Trophoblast cell (in vitro differentiated cells and primary cell): ENCODE measurements around the gene SLC38A9.
"Not testable (repeated sequence)": the region's sequence is repeated elsewhere in the genome, so short reads cannot be mapped to it uniquely, and the experiment has no call there.

ENCODE experiments used
- DNase-seq, 2 donors: peaks; one replicate each; pipeline ENCODE4 v3.0.0-alpha.2; 2016
- H2AFZ ChIP-seq: 2 replicates; pipeline ENCODE4 v1.6.1; 2013; ENCODE audit warnings: low read length, moderate library complexity, mild to moderate bottlenecking; ENCODE audit not compliant: insufficient read depth, poor library complexity
- H2AK5ac ChIP-seq: 2 replicates; pipeline ENCODE4 v1.6.1; 2013; ENCODE audit warnings: mild to moderate bottlenecking, low read length
- H2BK120ac ChIP-seq: 2 replicates; pipeline ENCODE4 v1.6.1; 2013; ENCODE audit warnings: low read length, mild to moderate bottlenecking, moderate library complexity; ENCODE audit not compliant: insufficient read depth, poor library complexity
- H2BK12ac ChIP-seq: 2 replicates; pipeline ENCODE4 v1.6.1; 2013; ENCODE audit warnings: mild to moderate bottlenecking, low read length, moderate library complexity
- H2BK5ac ChIP-seq: 2 replicates; pipeline ENCODE4 v1.6.1; 2013; ENCODE audit warnings: low read length, low read depth, moderate library complexity, mild to moderate bottlenecking; ENCODE audit not compliant: poor library complexity
- H3K14ac ChIP-seq: 2 replicates; pipeline ENCODE4 v1.6.1; 2013; ENCODE audit warnings: mild to moderate bottlenecking, low read length
- H3K18ac ChIP-seq: 2 replicates; pipeline ENCODE4 v1.6.1; 2013; ENCODE audit warnings: mild to moderate bottlenecking, low read length
- H3K23ac ChIP-seq: 2 replicates; pipeline ENCODE4 v1.6.1; 2013; ENCODE audit warnings: low read length
- H3K27ac ChIP-seq: 2 replicates; pipeline ENCODE4 v1.5.1; 2013; ENCODE audit warnings: low read depth, mild to moderate bottlenecking, inconsistent platforms, low read length, moderate library complexity
- H3K27me3 ChIP-seq: 2 replicates; pipeline ENCODE4 v1.6.1; 2013; ENCODE audit warnings: inconsistent platforms, mild to moderate bottlenecking, low read length, moderate library complexity; ENCODE audit not compliant: insufficient read depth
- H3K36me3 ChIP-seq, 2 experiments: 1 replicate in 1 of 2; 2 replicates in 1 of 2; pipeline ENCODE4 v1.6.1; 2013; ENCODE audit warnings: low read length in 2 of 2, mild to moderate bottlenecking in 2 of 2, moderate library complexity in 1 of 2; ENCODE audit not compliant: insufficient read depth in 2 of 2, control insufficient read depth in 1 of 2
- H3K4ac ChIP-seq: 2 replicates; pipeline ENCODE4 v1.6.1; 2013; ENCODE audit warnings: low read depth, mild to moderate bottlenecking, low read length, moderate library complexity
- H3K4me1 ChIP-seq, 2 experiments: 1 replicate in 1 of 2; 2 replicates in 1 of 2; pipeline ENCODE4 v1.6.1; 2013; ENCODE audit warnings: low read length in 2 of 2, mild to moderate bottlenecking in 2 of 2, moderate library complexity in 1 of 2; ENCODE audit not compliant: insufficient read depth in 2 of 2, control insufficient read depth in 1 of 2
- H3K4me2 ChIP-seq: 2 replicates; pipeline ENCODE4 v1.6.1; 2013; ENCODE audit warnings: inconsistent platforms, mild to moderate bottlenecking, low read length, moderate library complexity
- H3K4me3 ChIP-seq: 2 replicates; pipeline ENCODE4 v1.5.1; 2013; ENCODE audit warnings: mild to moderate bottlenecking, low read depth, low read length, inconsistent platforms
- H3K79me1 ChIP-seq: one replicate; pipeline ENCODE4 v1.6.1; 2013; ENCODE audit warnings: low read length
- H3K79me2 ChIP-seq: 2 replicates; pipeline ENCODE4 v1.6.1; 2013; ENCODE audit warnings: low read length, mild to moderate bottlenecking; ENCODE audit not compliant: control insufficient read depth, insufficient read depth, poor library complexity
- H3K9ac ChIP-seq: 2 replicates; pipeline ENCODE4 v1.6.1; 2013; ENCODE audit warnings: mild to moderate bottlenecking, low read length
- H3K9me3 ChIP-seq: 2 replicates; pipeline ENCODE4 v1.6.1; 2013; ENCODE audit warnings: low read depth, mild to moderate bottlenecking, control low read depth, inconsistent platforms, low read length; ENCODE audit not compliant: insufficient read depth
- H4K12ac ChIP-seq: 2 replicates; pipeline ENCODE4 v1.6.1; 2013; ENCODE audit warnings: low read depth, mild to moderate bottlenecking, low read length, moderate library complexity
- H4K8ac ChIP-seq: 2 replicates; pipeline ENCODE4 v1.6.1; 2013; ENCODE audit warnings: low read depth, mild to moderate bottlenecking, low read length, moderate library complexity
- H4K91ac ChIP-seq: one replicate; pipeline ENCODE4 v1.6.1; 2013; ENCODE audit warnings: low read depth, mild to moderate bottlenecking, low read length, moderate library complexity
- WGBS: extraction: QIAGEN DNeasy Blood & Tissue Kit; methylation state at CpG from one replicate; pipeline ENCODE4 v1.1.7; 2013; ENCODE audit warnings: missing lambda C conversion rate; ENCODE audit not compliant: insufficient read length, insufficient coverage; ENCODE audit errors: extremely low coverage; 5-methylcytosine and 5-hydroxymethylcytosine counted together

The SLC38A9 gene

GRCh38 chr5:55608595-55609349 is 103.4 kb downstream of the SLC38A9 start:
- Histone ChIP-seq H2AK5ac (no peak overlapping the region), H3K4me3 (no peak overlapping the region), H3K9ac (no peak overlapping the region), H2BK12ac (no peak overlapping the region), H2AFZ (no peak overlapping the region), H3K4me2 (no peak overlapping the region), H3K4me1 (peaks cover 0 to 4% of the 10 kb centered on the region in 2 experiments), H4K91ac (no peak overlapping the region), H3K36me3 (no peaks in the 10 kb centered on the region), H3K14ac (no peak overlapping the region), H3K9me3 (peaks cover 5% of the 10 kb centered on the region), H3K4ac (no peak overlapping the region), H4K8ac (no peak overlapping the region), H3K79me2 (no peaks in the 10 kb centered on the region), H3K79me1 (peaks cover 5% of the 10 kb centered on the region), H3K27ac (no peak overlapping the region), H2BK5ac (no peak overlapping the region), H4K12ac (no peak overlapping the region), H2BK120ac (no peak overlapping the region), H3K18ac (no peak overlapping the region), H3K23ac (no peak overlapping the region), H3K27me3 (no peaks in the 10 kb centered on the region)
- DNase-seq, result no peak
- no CpG with 5 or more reads among the region's 6 CpGs for WGBS

GRCh38 chr5:55607309-55607708 is 104.8 kb downstream of the SLC38A9 start:
- not testable (repeated sequence) for H2BK12ac ChIP-seq, H3K36me3 ChIP-seq, H3K9me3 ChIP-seq, H3K9ac ChIP-seq, H2AK5ac ChIP-seq, H3K79me1 ChIP-seq, H3K4ac ChIP-seq, H3K18ac ChIP-seq, H2BK120ac ChIP-seq, H2AFZ ChIP-seq, DNase-seq, H4K8ac ChIP-seq, H3K14ac ChIP-seq, H2BK5ac ChIP-seq, H3K23ac ChIP-seq, H3K4me2 ChIP-seq, H3K27ac ChIP-seq, H3K79me2 ChIP-seq, H3K4me3 ChIP-seq, H3K4me1 ChIP-seq, H4K12ac ChIP-seq, H3K27me3 ChIP-seq
- WGBS, result no CpG with 5 or more reads among the region's 5 CpGs
- H4K91ac ChIP-seq, result peak overlapping the region; percentile 18

GRCh38 chr5:55604611-55605067 is 107.5 kb downstream of the SLC38A9 start:
- Histone ChIP-seq H3K79me1 (peaks cover 29% of the 10 kb centered on the region), H4K91ac (peak overlapping the region; percentile 70), H3K27me3 (no peaks in the 10 kb centered on the region), H4K12ac (no peak overlapping the region), H3K4ac (peak overlapping the region; percentile 58), H3K18ac (peak overlapping the region; percentile 82), H2AK5ac (no peak overlapping the region), H3K27ac (peak overlapping the region; percentile 57), H3K14ac (peak overlapping the region; percentile 73), H3K36me3 (no peaks in the 10 kb centered on the region), H3K23ac (no peak overlapping the region), H4K8ac (peak overlapping the region; percentile 83), H3K79me2 (no peaks in the 10 kb centered on the region), H2BK5ac (peak overlapping the region; percentile 85), H2BK12ac (peak overlapping the region; percentile 96), H2BK120ac (peak overlapping the region; percentile 72), H2AFZ (no peak overlapping the region), H3K4me2 (no peak overlapping the region), H3K4me3 (no peak overlapping the region), H3K9me3 (no peaks in the 10 kb centered on the region), H3K4me1 (peaks cover 6 to 19% of the 10 kb centered on the region in 2 experiments), H3K9ac (no peak overlapping the region)
- no CpG with 5 or more reads among the region's 7 CpGs for WGBS
- peak; percentile 58 to 61 for DNase-seq

- Histone ChIP-seq H4K91ac (peak overlapping the region; percentile 35), H3K18ac (no peak overlapping the region), H2AK5ac (no peak overlapping the region), H3K9me3 (no peaks in the 10 kb centered on the region), H2BK120ac (peak overlapping the region; percentile 76), H3K4ac (no peak overlapping the region), H3K79me2 (no peaks in the 10 kb centered on the region), H3K27ac (peak overlapping the region; percentile 8), H3K9ac (no peak overlapping the region), H4K12ac (no peak overlapping the region), H2BK12ac (peak overlapping the region; percentile 21), H3K27me3 (no peaks in the 10 kb centered on the region), H3K4me3 (no peak overlapping the region), H3K79me1 (peaks cover 35% of the 10 kb centered on the region), H2BK5ac (no peak overlapping the region), H3K14ac (peak overlapping the region; percentile 53), H3K36me3 (no peaks in the 10 kb centered on the region), H4K8ac (no peak overlapping the region), H3K4me2 (no peak overlapping the region), H3K23ac (no peak overlapping the region), H3K4me1 (peaks cover 13 to 26% of the 10 kb centered on the region in 2 experiments), H2AFZ (no peak overlapping the region)
- DNase-seq, result no peak
- no CpG with 5 or more reads among the region's 5 CpGs for WGBS
Measured at GRCh38 chr5:55603922-55604321, 108.2 kb downstream of the SLC38A9 start.
